ENCODE data around the gene OR10R2.
"Not testable (repeated sequence)": the region's sequence is repeated elsewhere in the genome, so short reads cannot be mapped to it uniquely, and the experiment has no call there.

Gene OR10R2

DNA sequence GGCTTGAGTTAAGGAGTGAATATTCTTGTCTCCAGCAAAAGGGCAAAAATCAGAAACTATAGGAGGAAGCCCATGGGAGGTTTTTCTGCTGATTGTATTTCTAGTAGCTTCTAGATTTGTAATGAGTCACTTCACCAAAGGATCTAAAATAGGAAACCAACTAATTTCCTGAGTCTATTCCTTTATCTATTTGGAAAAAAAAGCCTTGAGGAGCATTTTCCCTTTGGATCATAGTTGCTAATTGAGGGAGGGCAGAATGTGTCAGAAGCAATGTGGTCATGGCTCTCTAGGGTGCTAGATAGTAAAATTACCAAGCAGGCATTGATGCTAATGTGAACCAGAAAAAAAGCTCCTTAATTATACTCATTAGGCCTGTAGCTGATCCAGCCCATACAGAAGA lies at the start of gene OR10R2:
Gene OR10R2, plus strand, starts transcription at position 301 of the 400 bp plus-strand sequence. CDS start 106 bp downstream, outside the sequence.
- DNase-seq (ENCODE audit: low read depth): no peak

DNA sequence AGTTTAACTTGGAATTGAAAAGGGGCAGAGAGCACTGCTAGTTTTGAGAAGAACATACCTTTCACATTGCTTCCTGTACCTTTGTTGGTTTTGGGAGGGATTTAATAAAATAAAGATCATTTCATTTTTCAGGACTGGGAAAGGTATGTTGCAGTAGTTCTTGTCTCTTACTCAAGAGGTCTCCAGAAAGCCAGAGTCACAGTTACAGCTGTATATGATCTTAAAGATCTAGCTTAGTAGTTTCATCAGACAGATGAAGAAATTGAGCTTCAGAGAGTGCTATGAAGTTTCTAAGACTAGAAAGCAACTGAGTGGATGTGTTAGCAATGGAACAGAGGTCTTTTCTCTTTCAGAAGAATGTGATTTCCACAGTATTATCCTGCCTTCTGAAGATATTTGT lies 47.0 kb upstream of the OR10R2 start:
- DNase-seq (ENCODE audit: low read depth): no peak

DNA sequence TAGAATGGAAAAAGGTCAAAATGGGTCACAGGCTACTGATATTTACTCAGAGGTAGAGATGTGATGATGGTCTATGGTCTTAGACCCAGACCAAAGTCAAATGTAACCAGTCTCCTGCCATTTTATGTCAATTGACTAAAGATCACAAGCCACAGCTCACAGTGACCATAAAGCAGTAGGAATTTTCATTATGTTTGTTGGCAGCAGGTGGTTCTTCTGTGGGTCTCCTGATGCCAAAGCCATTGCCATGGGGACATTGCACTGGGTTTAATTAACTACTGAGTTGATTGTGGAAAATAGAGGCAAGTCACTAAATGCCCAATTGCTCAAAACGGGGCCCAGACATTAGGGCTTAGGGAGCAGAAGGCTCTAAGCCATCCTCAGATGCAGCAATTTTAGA lies 45.9 kb upstream of the OR10R2 start, which contains the start of gene OR10K2:
Gene OR10K2, minus strand, starts transcription at position 101 of the 400 bp plus-strand sequence. CDS start 5,371 bp downstream, outside the sequence.
- DNase-seq (ENCODE audit: low read depth): no peak

DNA sequence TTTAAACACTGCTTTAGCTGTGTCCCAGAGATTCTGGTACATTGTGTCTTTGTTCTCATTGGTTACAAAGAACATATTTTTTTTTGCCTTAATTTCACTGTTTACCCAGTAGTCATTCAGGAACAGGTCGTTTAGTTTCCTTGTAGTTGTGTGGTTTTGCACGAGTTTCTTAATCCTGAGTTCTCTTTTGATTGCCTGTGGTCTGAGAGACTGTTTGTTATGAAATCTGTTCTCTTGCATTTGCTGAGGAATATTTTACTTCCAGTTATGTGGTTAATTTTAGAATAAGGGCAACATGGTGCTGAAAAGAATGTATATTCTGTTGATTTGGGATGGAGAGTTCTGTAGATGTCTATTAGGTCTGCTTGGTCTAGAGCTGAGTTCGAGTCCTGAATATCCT lies 41.9 kb upstream of the OR10R2 start:
- not testable (repeated sequence) for DNase-seq (ENCODE audit: low read depth)

- no peak for DNase-seq (ENCODE audit: low read depth)
These were observed 37.3 kb upstream of the OR10R2 start for GRCh38 chr1:158434741-158435140.

- no peak for DNase-seq (ENCODE audit: low read depth)
These were observed 26.6 kb upstream of the OR10R2 start for GRCh38 chr1:158445376-158445775.

- no peak for DNase-seq (ENCODE audit: low read depth)
These were observed 17.5 kb upstream of the OR10R2 start for GRCh38 chr1:158454537-158454936.

- no peak for DNase-seq (ENCODE audit: low read depth)
These were observed 14.8 kb upstream of the OR10R2 start for GRCh38 chr1:158457246-158457645.

- DNase-seq (ENCODE audit: low read depth): no peak
These were observed 13.8 kb upstream of the OR10R2 start for GRCh38 chr1:158458263-158458662.

DNA sequence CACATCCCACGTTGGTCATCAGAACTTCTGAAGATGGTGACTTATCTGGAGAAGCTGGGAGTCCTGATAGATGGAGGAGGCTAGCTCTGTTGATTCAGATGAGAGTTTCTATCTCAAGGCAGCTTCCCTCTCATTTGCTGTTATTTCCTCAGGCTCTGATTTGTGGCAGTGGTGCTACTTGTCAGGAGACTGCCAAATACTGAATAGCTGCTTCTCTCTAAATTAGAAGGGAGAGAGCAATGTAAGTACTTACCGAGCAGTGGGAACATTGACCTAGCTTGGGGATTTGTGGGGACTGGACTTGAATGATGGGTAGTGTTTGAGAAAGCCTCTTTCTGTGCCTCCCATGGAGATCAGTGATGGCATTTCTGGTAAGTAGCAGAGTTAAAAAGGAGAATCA lies 10.5 kb upstream of the OR10R2 start, which contains the start of gene OR10K1:
Gene OR10K1, plus strand, starts transcription at position 301 of the 400 bp plus-strand sequence. CDS start 3,728 bp downstream, outside the sequence.
- no peak for DNase-seq (ENCODE audit: low read depth)

GRCh38 chr1:158485455-158485854 lies 13.4 kb downstream of the OR10R2 start:
- DNase-seq (ENCODE audit: low read depth): no peak

DNA sequence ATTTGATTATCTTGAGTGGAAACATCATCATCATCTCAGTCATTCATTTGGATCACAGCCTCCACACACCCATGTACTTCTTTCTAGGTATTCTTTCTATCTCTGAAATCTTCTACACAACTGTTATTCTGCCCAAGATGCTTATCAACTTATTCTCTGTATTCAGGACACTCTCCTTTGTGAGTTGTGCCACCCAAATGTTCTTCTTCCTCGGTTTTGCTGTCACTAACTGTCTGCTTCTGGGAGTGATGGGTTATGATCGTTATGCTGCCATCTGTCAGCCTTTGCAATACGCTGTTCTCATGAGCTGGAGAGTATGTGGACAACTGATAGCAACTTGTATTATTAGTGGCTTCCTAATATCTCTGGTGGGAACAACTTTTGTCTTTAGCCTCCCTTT lies 19.3 kb downstream of the OR10R2 start:
- no peak for DNase-seq (ENCODE audit: low read depth)

DNA sequence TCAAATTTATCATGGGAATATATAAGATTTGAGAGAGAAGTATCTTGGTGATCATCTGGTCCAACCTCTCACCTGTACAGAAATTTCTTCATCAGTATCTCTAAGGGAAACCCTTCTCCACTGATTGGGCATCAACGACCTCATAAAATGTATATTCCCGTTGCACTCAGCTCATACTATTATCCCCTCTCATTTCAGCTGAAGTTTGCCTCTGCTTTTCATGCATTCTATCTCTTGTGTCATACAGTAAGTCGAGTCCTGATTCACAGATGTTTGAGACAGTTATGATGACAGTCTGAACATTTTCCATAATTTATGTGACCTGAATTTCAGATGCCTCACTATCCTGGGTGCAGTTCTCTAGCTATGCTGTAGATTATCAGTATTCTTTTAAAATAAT lies 21.0 kb downstream of the OR10R2 start:
- DNase-seq (ENCODE audit: low read depth): no peak

DNA sequence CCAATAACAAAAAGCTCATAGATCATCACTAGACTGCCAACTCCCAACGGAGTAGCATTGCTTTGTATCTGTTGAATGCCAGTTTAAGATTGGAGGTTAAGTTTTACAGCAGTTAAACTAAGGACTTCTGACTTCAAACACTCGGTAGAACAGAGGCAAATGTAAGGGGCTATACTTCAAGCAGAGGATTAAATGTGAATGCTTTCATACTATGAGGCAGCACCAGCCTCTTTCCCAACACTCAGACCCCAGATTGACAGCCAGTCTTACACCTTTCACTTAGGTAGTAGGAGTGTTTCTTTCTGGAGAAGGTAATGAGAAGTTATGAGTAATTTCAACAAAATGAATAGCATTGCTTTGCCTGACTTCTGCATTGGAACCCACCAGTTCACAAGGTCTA lies 22.8 kb downstream of the OR10R2 start:
- no peak for DNase-seq (ENCODE audit: low read depth)

DNA sequence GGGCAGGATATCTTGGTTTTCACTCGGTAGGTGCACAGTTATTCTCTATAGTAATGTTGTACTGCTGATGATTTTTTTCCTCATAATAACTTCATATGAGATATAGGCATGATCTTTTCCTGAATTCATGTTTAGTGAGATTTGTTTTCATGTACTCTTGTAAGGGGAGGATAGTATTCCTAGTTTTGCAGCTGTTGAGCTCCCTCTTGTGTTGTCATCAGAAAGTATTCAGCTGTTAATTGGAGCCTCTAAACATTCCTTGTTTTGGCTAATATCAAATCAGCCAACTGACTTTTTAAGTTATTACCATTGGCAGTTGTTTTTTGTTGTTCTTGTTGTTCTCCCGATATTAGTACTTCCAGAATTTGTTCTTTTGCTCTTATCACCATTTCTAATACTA lies 24.4 kb downstream of the OR10R2 start:
- no peak for DNase-seq (ENCODE audit: low read depth)

DNA sequence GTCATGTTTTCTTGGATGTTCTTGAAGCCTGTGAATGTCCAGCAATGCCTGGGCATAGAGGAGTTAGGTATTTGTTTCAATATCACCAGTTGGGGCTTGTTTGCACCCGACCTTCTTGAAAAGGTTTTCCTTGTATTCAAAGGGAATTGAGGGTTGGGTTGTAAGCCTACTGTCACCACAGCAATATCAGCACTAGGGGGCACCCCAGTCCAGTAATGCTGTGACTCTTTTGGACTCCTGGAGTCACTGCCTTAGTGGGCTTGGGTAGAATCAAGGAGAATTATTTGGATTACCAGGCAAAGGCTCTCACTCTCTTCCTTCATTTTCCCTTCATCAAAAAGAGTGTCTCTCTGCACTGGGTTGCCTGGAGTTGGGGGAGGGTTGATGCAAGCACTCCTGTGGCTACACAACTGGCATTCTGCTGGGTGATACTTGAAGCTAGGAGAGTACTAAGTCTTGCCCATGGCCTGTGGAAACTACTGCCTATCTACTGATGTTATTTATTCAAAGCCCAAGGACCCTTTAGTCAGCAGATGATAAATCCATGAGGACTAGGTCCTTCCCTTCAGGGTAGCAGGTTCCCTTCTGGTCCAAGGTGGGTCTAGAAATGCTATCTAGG lies 34.5 kb downstream of the OR10R2 start:
- peak; percentile 16 for DNase-seq (ENCODE audit: low read depth)

DNA sequence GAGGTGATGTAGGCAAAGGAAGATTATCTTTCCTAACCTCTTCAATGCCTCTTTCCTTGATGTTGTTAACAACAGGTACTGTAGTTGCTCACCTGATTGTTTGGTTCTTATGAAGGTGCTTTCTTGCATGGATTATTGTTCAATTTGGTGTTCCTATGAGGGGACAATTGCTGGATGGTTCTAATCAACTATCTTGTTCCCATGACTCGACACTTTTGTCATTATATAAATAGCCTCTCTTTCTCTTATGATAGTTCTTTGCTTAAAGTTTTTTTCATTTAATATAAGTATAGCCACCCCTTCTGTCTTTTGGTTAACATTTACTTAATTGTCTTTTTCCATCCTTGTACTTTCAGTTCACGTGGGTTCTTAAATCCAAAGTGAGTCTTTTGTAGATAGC lies 35.5 kb downstream of the OR10R2 start:
- no peak for DNase-seq (ENCODE audit: low read depth)

DNA sequence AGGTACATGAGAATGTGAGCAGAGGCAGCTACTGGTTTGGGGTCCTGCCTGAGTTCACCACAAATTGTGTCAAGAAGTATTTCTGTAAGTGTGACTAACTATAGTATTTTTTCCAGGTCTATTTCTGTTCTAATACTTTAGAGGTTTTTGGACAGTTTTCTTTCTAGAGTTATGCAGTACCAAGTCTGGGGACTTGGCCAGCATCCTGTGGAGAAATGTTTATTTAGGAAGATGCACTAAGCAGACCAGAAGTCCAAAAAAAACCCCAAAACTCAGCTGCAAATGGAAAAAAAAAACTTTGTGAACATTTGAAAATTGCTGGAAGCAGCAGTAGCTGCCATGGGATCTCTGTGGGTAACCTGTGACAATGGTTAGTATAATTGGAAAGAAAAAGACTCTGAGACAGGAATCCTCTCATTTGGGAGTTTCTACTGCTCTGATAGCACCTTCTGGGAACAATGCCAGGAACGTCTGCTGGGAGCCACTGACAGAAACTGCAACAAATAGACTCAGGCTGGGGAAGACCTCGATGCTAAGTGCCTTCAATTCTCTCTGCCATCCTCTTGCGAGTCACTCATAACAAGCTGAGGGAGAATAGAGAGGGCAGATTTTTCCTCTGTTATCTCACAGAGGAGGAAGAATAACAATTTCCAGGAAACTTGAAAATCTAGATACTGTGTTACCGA lies 37.6 kb downstream of the OR10R2 start:
- no peak for DNase-seq (ENCODE audit: low read depth)

GRCh38 chr1:158516966-158517365 lies 44.9 kb downstream of the OR10R2 start:
- DNase-seq (ENCODE audit: low read depth): no peak

DNA sequence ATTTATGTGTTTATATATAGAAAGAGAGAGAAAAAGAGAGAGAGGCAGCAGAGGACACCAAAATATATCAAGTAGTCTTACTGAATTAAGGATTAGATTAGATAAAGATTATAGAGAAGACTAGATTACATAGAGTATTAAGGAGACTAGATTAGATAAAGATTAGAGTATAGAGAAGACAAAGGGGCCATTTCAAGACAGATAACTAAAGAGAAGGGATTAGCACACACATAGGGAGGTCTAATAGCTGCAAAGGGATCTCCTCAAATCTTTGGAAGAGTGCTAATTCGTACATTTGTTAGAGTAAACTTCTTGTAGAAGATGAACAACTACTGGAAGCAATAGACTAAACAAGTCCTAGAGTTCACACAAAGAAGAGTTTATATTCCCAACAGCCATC lies 48.0 kb downstream of the OR10R2 start:
- DNase-seq (ENCODE audit: low read depth): no peak

DNA sequence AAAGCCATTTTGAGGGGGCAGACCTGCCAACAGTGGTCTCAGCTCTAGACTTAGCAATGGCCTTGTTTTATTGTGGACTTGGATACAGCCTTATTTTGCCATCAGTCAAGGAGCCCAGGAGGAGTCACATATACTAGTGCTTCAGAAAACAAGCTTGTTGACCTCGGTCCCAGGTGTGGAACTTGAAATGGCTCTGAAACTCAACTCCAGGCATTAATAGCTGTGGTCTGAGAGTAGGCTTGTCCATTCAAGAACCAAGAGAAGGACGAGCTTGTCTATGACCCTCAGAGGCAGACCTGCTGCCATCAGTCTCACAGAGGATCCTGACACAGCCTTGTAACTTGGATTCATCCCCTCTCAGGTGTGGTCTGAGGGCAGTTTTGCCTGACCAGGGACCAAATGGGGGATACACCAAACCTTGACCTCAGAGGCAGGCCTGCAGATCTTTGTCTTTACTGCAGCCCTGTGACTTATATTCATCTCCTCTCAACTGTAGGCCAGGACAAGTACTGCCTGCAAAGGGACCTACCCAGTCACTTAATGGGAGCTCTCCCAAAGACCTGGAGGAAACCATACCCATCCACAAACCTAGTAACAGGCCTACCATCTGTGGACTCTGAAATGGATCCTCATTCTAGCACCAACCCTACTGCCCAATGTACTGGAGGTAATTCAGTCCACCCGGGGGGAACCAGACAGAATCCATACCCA lies 49.1 kb downstream of the OR10R2 start:
- DNase-seq (ENCODE audit: low read depth): no peak

GRCh38 chr1:158521666-158522058 lies 49.6 kb downstream of the OR10R2 start:
- DNase-seq (ENCODE audit: low read depth): no peak

DNA sequence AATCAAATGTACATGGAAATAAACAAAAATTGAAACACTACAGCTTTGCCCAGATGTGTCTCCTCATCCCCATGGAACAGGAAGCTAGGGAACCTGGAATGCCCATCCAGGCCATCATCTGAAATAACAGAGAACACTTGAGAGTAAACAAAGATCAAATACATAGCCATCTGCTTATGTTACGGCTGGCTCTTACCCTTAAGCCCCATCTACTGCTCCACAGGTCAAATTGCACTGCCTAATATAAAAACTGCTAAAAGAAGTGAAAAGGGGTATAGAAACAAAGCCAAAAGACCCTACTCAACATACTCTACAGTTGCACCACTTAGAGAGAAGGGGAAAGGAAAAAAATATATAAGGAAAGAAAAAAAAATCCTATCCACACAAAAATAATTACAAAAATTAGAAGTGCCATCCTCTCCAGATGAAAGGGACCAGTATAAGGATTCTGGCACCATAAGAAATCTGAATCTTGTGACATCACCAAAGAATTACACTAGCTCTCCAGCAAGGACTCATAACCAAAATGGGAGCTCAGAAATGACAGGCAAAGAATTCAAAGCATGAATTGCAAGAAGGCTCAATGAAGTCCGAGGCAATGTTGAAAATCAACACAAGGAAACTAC lies 55.3 kb downstream of the OR10R2 start:
- no peak for DNase-seq (ENCODE audit: low read depth)
